Suprapubic skin (tissue), 4 donors: ENCODE measurements around the gene CBLB. TPM values are rescaled to one million over a fixed set of nuclear protein-coding genes. Genes with fewer than 3 reads are reported as not detected.

Experiments
- DNase-seq, 2 donors: peaks; one replicate each; pipeline ENCODE4 v3.0.0-alpha.2; 2019; ENCODE audit warnings: low spot score in 2 of 2
- H3K27ac ChIP-seq: fragments of 200-600 bp; sonication (generic); one replicate; pipeline ENCODE4 v1.5.1; 2019
- H3K27me3 ChIP-seq: fragments of 200-600 bp; sonication (generic); one replicate; pipeline ENCODE4 v1.5.1; 2019
- H3K36me3 ChIP-seq: fragments of 200-600 bp; sonication (generic); one replicate; pipeline ENCODE4 v1.5.1; 2019
- H3K4me1 ChIP-seq: fragments of 200-600 bp; sonication (generic); one replicate; pipeline ENCODE4 v1.5.1; 2019
- H3K4me3 ChIP-seq: fragments of 200-600 bp; sonication (generic); one replicate; pipeline ENCODE4 v1.5.1; 2019; ENCODE audit warnings: mild to moderate bottlenecking
- H3K9me3 ChIP-seq: fragments of 200-600 bp; sonication (generic); one replicate; pipeline ENCODE4 v1.5.1; 2019
- EP300 ChIP-seq: sonication (generic); formaldehyde crosslinking; IDR thresholded peaks from one replicate; pipeline ENCODE4 v1.6.1; 2017; ENCODE audit warnings: antibody characterized with exemption
- POLR2A ChIP-seq, 2 donors: fragments of 450-650 bp; IDR thresholded peaks; one replicate each; pipeline ENCODE4 v1.6.1; 2017; ENCODE audit warnings: antibody characterized with exemption in 2 of 2, mild to moderate bottlenecking in 2 of 2, moderate library complexity in 2 of 2
- POLR2AphosphoS5 ChIP-seq, 3 donors: sonication (generic); formaldehyde crosslinking; IDR thresholded peaks; one replicate each; pipeline ENCODE4 v1.6.1; 2017; ENCODE audit warnings: antibody characterized with exemption in 3 of 3
- WGBS: methylation state at CpG from one replicate; pipeline ENCODE4 v1.1.5; 2018; 5-methylcytosine and 5-hydroxymethylcytosine counted together
- total RNA-seq, 4 donors: library from RNA; depleted of rRNA; stranded (reverse); fragments of >200 nt; gene quantifications; one replicate each; pipeline ENCODE4 v1.1.0, GENCODE V29; 2016
- TF ChIP-seq, protein P1 (sequence below), 2 donors: fragments of 200-600 bp in 1 of 2; fragments of 450-650 bp in 1 of 2; sonication (generic) in 1 of 2; IDR thresholded peaks; one replicate each; pipeline ENCODE4 v1.5.1; 2016 to 2019; ENCODE audit warnings: antibody characterized with exemption in 2 of 2, mild to moderate bottlenecking in 1 of 2, moderate library complexity in 1 of 2

CBLB gene
- total RNA-seq, 4 donors from 2014 or later, result 16.8 to 43.8 (median 25.2) TPM

DNA sequence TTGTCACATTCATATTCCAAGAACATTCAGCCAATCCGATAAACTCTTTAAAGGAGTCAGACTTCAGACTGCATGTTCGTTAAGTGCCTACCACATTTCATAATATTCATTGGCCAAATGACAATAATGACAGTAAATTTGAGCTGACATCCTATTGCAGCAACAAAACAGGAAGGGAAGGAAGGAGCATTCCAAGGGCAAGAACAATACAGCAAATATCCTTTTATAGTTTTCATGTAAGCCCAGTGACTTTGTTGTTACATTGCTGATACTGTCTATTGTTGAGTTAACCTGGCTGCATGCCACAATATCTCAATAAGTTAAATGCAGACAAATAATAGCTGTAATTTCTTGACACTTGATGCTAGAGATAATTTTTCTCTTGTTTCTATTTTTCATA, 16.4 kb upstream of the CBLB start:
- WGBS, result 42% methylated on average over 2 of the region's 2 CpGs
- Histone ChIP-seq H3K4me1 (no peaks in the 10 kb centered on the region), H3K4me3 (no peak overlapping the region), H3K27ac (no peak overlapping the region), H3K27me3 (no peaks in the 10 kb centered on the region), H3K9me3 (no peaks in the 10 kb centered on the region), H3K36me3 (no peaks in the 10 kb centered on the region)
- no peak for TF ChIP-seq POLR2AphosphoS5 (IDR thresholded peaks at IDR 0.05)
- TF ChIP-seq EP300, result no peak
- TF ChIP-seq POLR2A (IDR thresholded peaks at IDR 0.05), result no peak
- TF ChIP-seq, protein P1, sequence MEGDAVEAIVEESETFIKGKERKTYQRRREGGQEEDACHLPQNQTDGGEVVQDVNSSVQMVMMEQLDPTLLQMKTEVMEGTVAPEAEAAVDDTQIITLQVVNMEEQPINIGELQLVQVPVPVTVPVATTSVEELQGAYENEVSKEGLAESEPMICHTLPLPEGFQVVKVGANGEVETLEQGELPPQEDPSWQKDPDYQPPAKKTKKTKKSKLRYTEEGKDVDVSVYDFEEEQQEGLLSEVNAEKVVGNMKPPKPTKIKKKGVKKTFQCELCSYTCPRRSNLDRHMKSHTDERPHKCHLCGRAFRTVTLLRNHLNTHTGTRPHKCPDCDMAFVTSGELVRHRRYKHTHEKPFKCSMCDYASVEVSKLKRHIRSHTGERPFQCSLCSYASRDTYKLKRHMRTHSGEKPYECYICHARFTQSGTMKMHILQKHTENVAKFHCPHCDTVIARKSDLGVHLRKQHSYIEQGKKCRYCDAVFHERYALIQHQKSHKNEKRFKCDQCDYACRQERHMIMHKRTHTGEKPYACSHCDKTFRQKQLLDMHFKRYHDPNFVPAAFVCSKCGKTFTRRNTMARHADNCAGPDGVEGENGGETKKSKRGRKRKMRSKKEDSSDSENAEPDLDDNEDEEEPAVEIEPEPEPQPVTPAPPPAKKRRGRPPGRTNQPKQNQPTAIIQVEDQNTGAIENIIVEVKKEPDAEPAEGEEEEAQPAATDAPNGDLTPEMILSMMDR (IDR thresholded peaks at IDR 0.05), result no peak
- DNase-seq, result no peak

DNA sequence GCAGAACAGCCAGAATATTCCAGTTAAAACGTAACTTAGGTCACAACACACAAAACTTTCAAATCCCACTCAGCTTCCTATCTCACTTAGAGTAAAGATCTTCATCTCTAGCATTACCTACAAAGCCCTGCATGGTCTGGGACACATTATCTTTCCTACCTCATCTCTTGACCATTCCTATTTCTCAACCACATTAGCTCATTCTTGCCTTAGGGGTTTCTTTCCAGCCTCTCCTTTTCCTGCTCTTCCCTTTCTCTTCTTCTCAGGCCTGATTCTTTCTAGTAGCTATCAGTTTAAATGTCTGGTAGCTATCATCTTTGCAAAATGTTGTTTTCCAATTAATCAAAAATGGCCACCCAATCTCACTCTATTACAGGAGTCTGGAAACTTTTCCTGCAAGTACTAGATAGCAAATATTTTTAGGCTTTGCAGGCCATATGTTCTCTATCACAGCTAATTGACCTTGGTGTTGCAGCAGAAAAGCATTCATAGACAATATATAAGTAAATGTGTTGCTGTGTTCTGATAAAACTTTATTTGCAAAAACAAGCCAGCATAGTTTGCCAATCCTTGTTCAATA, 15.1 kb upstream of the CBLB start:
- TF ChIP-seq, protein P1 (IDR thresholded peaks at IDR 0.05), result no peak
- no peak for TF ChIP-seq EP300
- no peak for TF ChIP-seq POLR2AphosphoS5 (IDR thresholded peaks at IDR 0.05)
- TF ChIP-seq POLR2A (IDR thresholded peaks at IDR 0.05), result no peak
- H3K4me1 ChIP-seq, result no peaks in the 10 kb centered on the region
- no peaks in the 10 kb centered on the region for H3K36me3 ChIP-seq
- no peak overlapping the region for H3K4me3 ChIP-seq
- H3K27me3 ChIP-seq, result no peaks in the 10 kb centered on the region
- WGBS, result 85% methylated on average over 1 of the region's 1 CpG
- DNase-seq, result no peak
- H3K9me3 ChIP-seq, result no peaks in the 10 kb centered on the region
- H3K27ac ChIP-seq, result no peak overlapping the region

DNA sequence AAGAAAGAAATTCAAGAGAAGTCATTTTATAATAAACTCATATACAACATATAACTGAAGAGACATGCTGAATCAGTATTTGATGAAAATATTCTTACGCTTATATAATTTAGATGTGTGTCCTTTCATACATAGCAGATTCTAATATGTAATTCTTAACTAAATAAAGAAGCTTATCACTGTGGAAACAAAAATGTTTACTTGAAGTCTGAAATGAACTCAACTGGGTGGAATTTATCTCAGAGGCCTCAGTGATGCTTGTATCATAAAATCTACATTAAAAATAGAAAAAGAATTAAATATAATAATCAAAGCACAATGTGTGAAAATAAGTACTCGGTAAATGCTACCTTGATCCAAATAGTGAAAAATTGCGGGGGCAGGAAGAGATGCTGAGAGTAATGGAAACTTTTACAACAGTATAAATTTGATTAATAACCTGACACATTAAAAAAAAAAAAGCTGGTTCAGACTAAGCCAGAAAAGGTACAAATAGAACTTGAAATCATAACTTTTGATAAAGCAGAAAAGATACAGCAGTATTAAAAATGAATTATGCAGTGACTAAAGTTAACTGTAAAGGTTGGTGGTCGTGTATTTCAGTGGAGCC, 12.0 kb upstream of the CBLB start:
- DNase-seq, result no peak
- no peaks in the 10 kb centered on the region for H3K36me3 ChIP-seq
- TF ChIP-seq, protein P1 (IDR thresholded peaks at IDR 0.05), result no peak
- no peak for TF ChIP-seq POLR2AphosphoS5 (IDR thresholded peaks at IDR 0.05)
- no peak for TF ChIP-seq POLR2A (IDR thresholded peaks at IDR 0.05)
- no peak for TF ChIP-seq EP300
- no peak overlapping the region for H3K4me3 ChIP-seq
- H3K27ac ChIP-seq, result no peak overlapping the region
- peaks cover 5% of the 10 kb centered on the region for H3K4me1 ChIP-seq
- 84% methylated on average over 4 of the region's 4 CpGs for WGBS
- no peaks in the 10 kb centered on the region for H3K9me3 ChIP-seq
- H3K27me3 ChIP-seq, result no peaks in the 10 kb centered on the region

- Histone ChIP-seq H3K9me3 (no peaks in the 10 kb centered on the region), H3K27me3 (no peaks in the 10 kb centered on the region), H3K27ac (no peak overlapping the region), H3K4me1 (peaks cover 5% of the 10 kb centered on the region), H3K36me3 (no peaks in the 10 kb centered on the region), H3K4me3 (no peak overlapping the region)
- no peak for DNase-seq
- 22% methylated on average over 1 of the region's 1 CpG for WGBS
- TF ChIP-seq POLR2AphosphoS5 (IDR thresholded peaks at IDR 0.05) (no peak), POLR2A (IDR thresholded peaks at IDR 0.05) (no peak), EP300 (no peak)
- TF ChIP-seq, protein P1 (IDR thresholded peaks at IDR 0.05), result no peak
Observed at GRCh38 chr3:105878061-105878460, 9.2 kb upstream of the CBLB start.

DNA sequence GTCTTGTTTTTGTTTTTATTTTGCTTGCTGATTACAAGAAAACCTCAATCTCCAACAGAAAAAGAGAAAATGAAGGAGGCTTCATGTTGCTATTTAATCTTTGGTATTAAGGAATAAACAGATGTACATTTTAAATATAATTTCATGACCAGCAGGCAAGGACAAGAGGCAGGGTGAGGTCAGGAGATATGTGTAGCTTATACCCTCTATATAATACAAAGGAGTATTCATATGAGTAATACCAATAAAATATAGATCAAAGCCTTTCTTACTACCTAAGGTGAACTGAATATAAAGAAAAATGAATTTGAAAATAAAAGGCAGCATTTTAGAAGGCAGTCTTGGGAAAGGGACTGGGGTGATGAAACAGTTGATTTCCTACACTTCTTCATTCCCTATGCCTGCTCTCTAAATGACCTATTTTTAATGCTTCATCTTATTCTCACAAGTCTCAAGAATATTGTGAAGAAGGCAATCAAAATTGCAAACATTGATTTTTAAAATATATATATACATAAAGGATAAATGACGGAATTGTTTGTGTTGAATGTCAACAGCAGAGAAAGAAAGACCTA, 8.6 kb upstream of the CBLB start:
- Histone ChIP-seq H3K9me3 (no peaks in the 10 kb centered on the region), H3K4me3 (no peak overlapping the region), H3K36me3 (no peaks in the 10 kb centered on the region), H3K27me3 (no peaks in the 10 kb centered on the region), H3K4me1 (peaks cover 5% of the 10 kb centered on the region), H3K27ac (no peak overlapping the region)
- DNase-seq, result no peak
- WGBS, result 90% methylated on average over 1 of the region's 1 CpG
- TF ChIP-seq, protein P1 (IDR thresholded peaks at IDR 0.05), result no peak
- TF ChIP-seq POLR2A (IDR thresholded peaks at IDR 0.05) (no peak), EP300 (no peak), POLR2AphosphoS5 (IDR thresholded peaks at IDR 0.05) (no peak)
